PC-3 (cell line): ENCODE measurements around the gene XPNPEP1. TPM values are rescaled to one million over a fixed set of nuclear protein-coding genes. Genes with fewer than 3 reads are reported as not detected.

Experiments used
- ATAC-seq: fragments of 200-7000 bp; cut with Tn5 transposase; 2 replicates; pipeline ENCODE4 v1.9.1; 2020; ENCODE audit warnings: mild to moderate bottlenecking, moderate library complexity
- BruUV-seq: library from RNA; stranded (reverse); fragments of 400-500 nt; replicated peaks from 2 replicates; lab custom pipeline; 2021; lab: Mats Ljungman, UMichigan
- CTCF ChIA-PET: fragments of 300-600 bp; sonication (Branson Sonifier 250); formaldehyde crosslinking; loops from one replicate; lab custom pipeline; 2022; ENCODE audit warnings: antibody characterized with exemption; lab: Charles Lee
- POLR2A ChIA-PET: fragments of 300-600 bp; sonication (Branson Sonifier 250); formaldehyde crosslinking; loops from one replicate; lab custom pipeline; 2022; ENCODE audit warnings: antibody characterized with exemption; ENCODE audit not compliant: unreplicated experiment; lab: Charles Lee
- DNase-seq: peaks from one replicate; pipeline ENCODE4 v3.0.0-alpha.2; 2015
- H2AFZ ChIP-seq: fragments of 300-600 bp; sonication (generic); 2 replicates; pipeline ENCODE4 v1.6.0; 2016; ENCODE audit warnings: antibody characterized with exemption, low read length
- H3F3A ChIP-seq: fragments of 300-600 bp; sonication (generic); one replicate; pipeline ENCODE4 v1.6.0; 2017; ENCODE audit warnings: antibody characterized with exemption, low read length, control low read depth, mild to moderate bottlenecking; ENCODE audit not compliant: unreplicated experiment
- H3K27ac ChIP-seq: fragments of 300-600 bp; sonication (generic); 2 replicates; pipeline ENCODE4 v1.5.1; 2016; ENCODE audit warnings: mild to moderate bottlenecking, low read length
- H3K27me3 ChIP-seq: fragments of 300-600 bp; sonication (generic); 2 replicates; pipeline ENCODE4 v1.6.1; 2016; ENCODE audit warnings: low read length, mixed read lengths
- H3K36me3 ChIP-seq: fragments of 300-600 bp; sonication (generic); 2 replicates; pipeline ENCODE4 v1.6.1; 2016; ENCODE audit warnings: low read depth, mixed run types, low read length, mixed read lengths
- H3K4me1 ChIP-seq: fragments of 300-600 bp; sonication (generic); 2 replicates; pipeline ENCODE4 v1.5.1; 2016; ENCODE audit warnings: low read length; ENCODE audit not compliant: insufficient read depth
- H3K4me2 ChIP-seq: fragments of 300-600 bp; sonication (generic); 2 replicates; pipeline ENCODE4 v1.6.0; 2016; ENCODE audit warnings: low read length
- H3K4me3 ChIP-seq: fragments of 300-600 bp; sonication (generic); 2 replicates; pipeline ENCODE4 v1.5.1; 2016; ENCODE audit warnings: mild to moderate bottlenecking, low read length, mixed read lengths
- H3K79me2 ChIP-seq: fragments of 300-600 bp; sonication (generic); 2 replicates; pipeline ENCODE4 v1.6.1; 2017; ENCODE audit warnings: low read length, mixed read lengths
- H3K9ac ChIP-seq: fragments of 300-600 bp; sonication (generic); 2 replicates; pipeline ENCODE4 v1.6.0; 2016; ENCODE audit warnings: mild to moderate bottlenecking, low read length
- H3K9me2 ChIP-seq: fragments of 300-600 bp; sonication (generic); replicated peaks from 2 replicates; pipeline ENCODE4 v1.6.1; 2016; ENCODE audit warnings: mixed run types, low read length, mixed read lengths
- H3K9me3 ChIP-seq: fragments of 300-600 bp; sonication (generic); 2 replicates; pipeline ENCODE4 v1.6.1; 2016; ENCODE audit warnings: low read length, mixed read lengths
- H4K20me1 ChIP-seq: fragments of 300-600 bp; sonication (generic); 2 replicates; pipeline ENCODE4 v1.6.1; 2016; ENCODE audit warnings: low read length, mixed read lengths
- CTCF ChIP-seq: fragments of 300-600 bp; sonication (generic); conservative IDR thresholded peaks from 2 replicates; pipeline ENCODE4 v1.5.1; 2017; ENCODE audit warnings: antibody characterized with exemption, low read depth, mild to moderate bottlenecking, low read length
- EZH2 ChIP-seq: fragments of 300-600 bp; sonication (generic); IDR thresholded peaks from one replicate; pipeline ENCODE4 v1.6.1; 2017; ENCODE audit warnings: antibody characterized with exemption, mild to moderate bottlenecking, low read length; ENCODE audit not compliant: unreplicated experiment
- EZH2phosphoT487 ChIP-seq: fragments of 300-600 bp; sonication (generic); IDR thresholded peaks from 2 replicates; pipeline ENCODE4 v1.6.1; 2018; ENCODE audit warnings: mild to moderate bottlenecking, antibody characterized with exemption, low read length, borderline replicate concordance
- intact Hi-C: fragments of 100-400 bp; cut with micrococcal nuclease; formaldehyde crosslinking; loops from 2 replicates; pipeline ENCODE4 v1.9.0; 2023
- total RNA-seq: library from RNA; depleted of rRNA; stranded (reverse); fragments of >200 nt; gene quantifications from 2 replicates; pipeline ENCODE4 v1.2.3, GENCODE V29; 2014

Gene XPNPEP1
- total RNA-seq, 1 experiment from 2014 or later, result 77.3 TPM

GRCh38 chr10:109837384-109837783 is 85.9 kb downstream of the XPNPEP1 start:
- no peak overlapping the region for H3K9ac ChIP-seq
- H3K9me3 ChIP-seq, result no peaks in the 10 kb centered on the region
- DNase-seq (peak; percentile 11), ATAC-seq (no peak)
- H3K4me3 ChIP-seq, result no peak overlapping the region
- no peaks in the 10 kb centered on the region for H3K27me3 ChIP-seq
- H3F3A ChIP-seq, result no peaks in the 10 kb centered on the region
- BruUV-seq, result no TSS peak
- ChIA-PET POLR2A (no interaction called here), CTCF (no interaction called here)
- no peak overlapping the region for H3K27ac ChIP-seq
- H3K9me2 ChIP-seq, result no peaks in the 10 kb centered on the region
- H3K36me3 ChIP-seq, result no peaks in the 10 kb centered on the region
- no peak for TF ChIP-seq CTCF
- TF ChIP-seq EZH2phosphoT487, result no peak
- TF ChIP-seq EZH2, result no peak
- no peaks in the 10 kb centered on the region for H4K20me1 ChIP-seq
- H2AFZ ChIP-seq, result no peak overlapping the region
- intact Hi-C loops, result no loop called here
- no peaks in the 10 kb centered on the region for H3K79me2 ChIP-seq
- H3K4me1 ChIP-seq, result no peaks in the 10 kb centered on the region
- no peak overlapping the region for H3K4me2 ChIP-seq

DNA sequence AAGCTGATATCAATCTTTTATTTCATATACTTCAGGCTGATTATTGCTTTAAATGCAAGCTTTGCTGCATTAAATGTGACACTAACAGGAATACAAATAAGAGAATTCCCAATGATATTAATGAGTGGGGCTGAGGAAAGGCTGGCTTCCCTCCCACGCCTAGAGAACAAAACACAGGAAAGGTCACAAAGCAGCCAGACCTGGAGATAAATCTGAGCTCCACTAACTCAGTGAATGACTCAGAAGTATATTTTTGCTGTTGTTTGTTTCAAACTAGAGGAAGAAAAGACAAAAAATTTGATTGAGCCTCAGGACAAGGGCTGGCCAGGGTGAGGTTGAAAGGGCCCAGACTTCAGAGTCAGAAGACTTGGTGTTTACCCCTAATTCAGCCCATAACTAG is 88.1 kb downstream of the XPNPEP1 start:
- H3K4me2 ChIP-seq, result no peak overlapping the region
- no peaks in the 10 kb centered on the region for H3K9me3 ChIP-seq
- H2AFZ ChIP-seq, result no peak overlapping the region
- no peaks in the 10 kb centered on the region for H3K9me2 ChIP-seq
- H3F3A ChIP-seq, result no peaks in the 10 kb centered on the region
- no peak overlapping the region for H3K4me3 ChIP-seq
- H3K27me3 ChIP-seq, result no peaks in the 10 kb centered on the region
- no peak for TF ChIP-seq CTCF
- no peak for TF ChIP-seq EZH2
- no peak for TF ChIP-seq EZH2phosphoT487
- ChIA-PET CTCF (no interaction called here), POLR2A (interaction anchor here (0.6 kb wide), 1 partner anchor 51 kb away, joined by 5 read pairs; no protein-coding TSS in a partner anchor)
- no peak for ATAC-seq
- intact Hi-C loops, result no loop called here
- no peak for DNase-seq
- H3K79me2 ChIP-seq, result no peaks in the 10 kb centered on the region
- no peaks in the 10 kb centered on the region for H4K20me1 ChIP-seq
- no TSS peak for BruUV-seq
- no peaks in the 10 kb centered on the region for H3K36me3 ChIP-seq
- no peak overlapping the region for H3K27ac ChIP-seq
- no peak overlapping the region for H3K9ac ChIP-seq
- no peaks in the 10 kb centered on the region for H3K4me1 ChIP-seq

- ATAC-seq (no peak), DNase-seq (no peak)
- Histone ChIP-seq H3K4me3 (no peak overlapping the region), H2AFZ (no peak overlapping the region), H3K27ac (no peak overlapping the region), H3K9ac (no peak overlapping the region), H3K9me2 (no peaks in the 10 kb centered on the region), H3K79me2 (no peaks in the 10 kb centered on the region), H3K4me1 (no peaks in the 10 kb centered on the region), H3K9me3 (no peaks in the 10 kb centered on the region), H4K20me1 (no peaks in the 10 kb centered on the region), H3K36me3 (no peaks in the 10 kb centered on the region), H3K27me3 (no peaks in the 10 kb centered on the region), H3K4me2 (no peak overlapping the region), H3F3A (no peaks in the 10 kb centered on the region)
- TF ChIP-seq CTCF (no peak), EZH2 (no peak), EZH2phosphoT487 (no peak)
- CTCF ChIA-PET, result no interaction called here
- BruUV-seq, result no TSS peak
- intact Hi-C loops, result no loop called here
- POLR2A ChIA-PET, result no interaction called here
Measured at GRCh38 chr10:109831846-109832245, 91.5 kb downstream of the XPNPEP1 start.
